Activated naive CD4-positive, alpha-beta T cell treated with anti-CD3 and anti-CD28 coated beads, Interleukin-2, amount 50 U/mL, for 72 hours (primary cell): ENCODE measurements around the gene CDNF. TPM values are rescaled to one million over a fixed set of nuclear protein-coding genes. Genes with fewer than 3 reads are reported as not detected.
"Not testable (repeated sequence)": the region's sequence is repeated elsewhere in the genome, so short reads cannot be mapped to it uniquely, and the experiment has no call there.

Experiments used
- ATAC-seq, 2 donors: fragments of 150-1000 bp; cut with Tn5 transposase; 2 replicates each; pipeline ENCODE4 v1.10.0; 2021; ENCODE audit warnings: mild to moderate bottlenecking in 2 of 2, moderate library complexity in 2 of 2
- DNase-seq, 2 donors: peaks; one replicate each; pipeline ENCODE4 v3.0.0; 2021 to 2022; ENCODE audit warnings: low spot score in 2 of 2
- H3K27ac Mint-ChIP-seq, 2 donors: one replicate each; pipeline ENCODE4 v1.8.0; 2022; ENCODE audit warnings: mild to moderate bottlenecking in 2 of 2, mixed read lengths in 2 of 2
- H3K36me3 Mint-ChIP-seq, 2 donors: one replicate each; pipeline ENCODE4 v1.8.0; 2022; ENCODE audit warnings: mixed read lengths in 2 of 2
- H3K9me3 Mint-ChIP-seq, 2 donors: one replicate each; pipeline ENCODE4 v1.8.0; 2022; ENCODE audit warnings: mixed read lengths in 2 of 2
- total RNA-seq, 2 donors: library from RNA; stranded (reverse); gene quantifications; one replicate each; pipeline ENCODE4 v1.2.3, GENCODE V29; 2022

Gene CDNF
- total RNA-seq: 1 to 10 TPM; 1.0 to 3.8 TPM

DNA sequence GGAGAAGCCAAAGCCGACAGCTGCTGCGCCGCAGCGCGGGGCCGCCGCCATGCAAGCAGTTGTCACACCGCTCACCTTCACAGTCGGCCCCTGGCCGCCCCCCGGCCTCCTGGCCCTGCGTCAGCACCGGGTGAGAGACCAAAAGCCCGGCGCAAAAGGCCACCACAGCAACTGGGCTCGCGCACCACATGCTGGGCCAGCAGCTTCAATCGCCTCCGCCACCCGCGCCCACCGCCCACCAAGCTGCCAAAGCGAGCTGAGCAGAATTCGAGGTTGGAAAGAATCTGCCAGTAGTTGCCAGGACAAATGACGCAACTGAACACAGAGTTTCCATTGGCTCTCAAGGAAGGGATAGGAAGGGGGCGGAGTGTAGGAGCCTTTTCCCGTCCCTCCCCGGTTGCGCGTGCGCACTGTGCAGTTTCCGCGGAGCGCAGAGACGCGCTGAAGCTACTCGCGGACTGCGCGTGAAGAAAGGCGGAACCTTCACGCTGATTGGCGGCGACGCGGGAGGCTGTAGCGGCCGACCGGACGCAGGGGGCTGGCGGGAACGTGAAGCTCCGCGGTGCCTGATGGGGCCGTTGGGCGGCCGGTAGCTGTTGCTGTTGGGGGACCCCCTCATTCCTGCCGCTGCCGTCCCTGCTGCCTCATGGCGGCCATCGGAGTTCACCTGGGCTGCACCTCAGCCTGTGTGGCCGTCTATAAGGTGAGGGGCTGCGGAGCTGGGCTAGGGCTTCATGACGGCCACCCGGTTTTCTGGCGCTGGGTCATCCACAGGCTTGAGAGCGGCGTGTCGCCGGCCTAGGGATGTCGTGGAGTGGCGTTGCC is at the start of gene CDNF, which contains the start of the genes HSPA14 and MSANTD7:
TSS of gene CDNF (minus strand) at position 281 of the 825 bp plus-strand sequence. CDS start at position 190, 91 bp downstream.
TSS of gene HSPA14 (plus strand) at position 550 of the 825 bp plus-strand sequence. CDS start at position 647, 97 bp downstream.
TSS of gene MSANTD7 (plus strand) at position 550 of the 825 bp plus-strand sequence. CDS start 3,979 bp downstream, outside the sequence.
- no peaks in the 10 kb centered on the region for H3K9me3 Mint-ChIP-seq
- H3K36me3 Mint-ChIP-seq: peaks cover 32 to 33% of the 10 kb centered on the region in 2 donors
- peak; percentile 94 to 95 for ATAC-seq
- DNase-seq: peak; percentile 99
- H3K27ac Mint-ChIP-seq: peak within 1 kb of the TSS; percentile 98

- ATAC-seq: peak; percentile 62 to 66
- H3K36me3 Mint-ChIP-seq: peaks cover 19% of the 10 kb centered on the region in 2 donors
- no peak overlapping the region for H3K27ac Mint-ChIP-seq
- DNase-seq: no peak
- no peaks in the 10 kb centered on the region for H3K9me3 Mint-ChIP-seq
These were observed 46.2 kb upstream of the CDNF start for GRCh38 chr10:14884082-14884481.

DNA sequence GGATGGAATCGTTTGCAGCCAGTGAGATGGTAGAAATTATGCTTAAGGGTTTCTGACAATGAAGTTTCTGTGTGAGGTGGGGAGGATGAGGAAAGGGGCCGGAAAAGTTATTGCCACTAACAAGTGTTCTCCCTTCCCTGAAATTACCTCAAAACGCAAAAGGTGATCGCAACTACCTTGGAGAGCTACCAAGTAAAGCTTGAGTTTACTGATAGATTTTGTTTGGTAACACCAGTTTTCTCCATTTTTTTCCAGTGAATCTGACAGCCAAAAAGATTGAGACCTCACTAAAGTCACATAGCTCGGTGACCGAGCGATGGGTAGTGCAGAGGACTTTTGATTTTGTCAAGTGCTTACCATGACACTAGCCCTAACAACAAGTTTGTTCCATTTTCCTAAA is 42.4 kb upstream of the CDNF start:
- DNase-seq (no peak), ATAC-seq (no peak)
- Mint-ChIP-seq H3K9me3 (no peaks in the 10 kb centered on the region), H3K27ac (peak overlapping the region in 1 of 2 donors; percentile 82), H3K36me3 (peaks cover 19 to 24% of the 10 kb centered on the region in 2 donors)

- DNase-seq: no peak
- no peaks in the 10 kb centered on the region for H3K9me3 Mint-ChIP-seq
- no peak for ATAC-seq
- peak overlapping the region; percentile 82 to 98 for H3K27ac Mint-ChIP-seq
- peaks cover 19 to 24% of the 10 kb centered on the region in 2 donors for H3K36me3 Mint-ChIP-seq
These were observed 42.0 kb upstream of the CDNF start for GRCh38 chr10:14879928-14880193.

DNA sequence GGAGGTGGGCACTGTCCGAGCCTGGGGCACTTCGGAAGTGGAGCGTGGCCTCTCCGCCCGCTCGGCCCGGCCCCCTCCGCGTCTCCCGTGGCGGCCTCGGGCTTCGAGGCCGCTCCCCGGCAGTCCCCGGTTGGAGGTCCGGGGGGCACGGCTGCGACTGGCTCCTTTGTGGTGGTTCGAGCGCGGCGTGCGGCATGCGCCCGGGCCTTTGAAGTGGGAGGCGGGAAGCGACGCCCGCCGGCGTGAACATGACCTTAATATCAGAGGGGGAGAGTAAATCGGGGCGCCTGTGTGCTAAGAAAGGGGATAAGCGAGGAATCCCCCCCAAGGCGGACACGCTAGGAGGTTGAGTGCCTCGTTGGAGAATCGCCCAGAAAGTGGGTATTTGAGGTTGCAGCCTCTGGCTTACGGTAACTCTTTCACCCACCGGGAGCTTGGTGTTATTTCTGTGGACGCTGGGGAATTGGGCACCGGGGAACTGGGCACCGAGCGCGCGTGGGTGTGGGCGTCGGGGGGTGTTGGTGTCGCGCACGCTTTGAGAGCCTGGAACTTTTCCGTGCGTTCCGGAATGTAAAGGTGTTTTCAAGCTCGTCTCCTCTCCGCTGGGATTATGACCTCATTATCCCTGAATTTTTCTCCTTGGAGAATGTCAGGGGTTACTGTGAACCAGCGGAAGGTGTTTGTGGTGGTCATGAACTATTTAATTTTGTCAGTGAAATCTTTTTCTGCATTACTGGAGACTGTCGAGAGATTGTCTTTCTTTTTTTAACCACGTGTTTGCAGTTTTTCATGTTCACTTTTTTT is 41.5 kb upstream of the CDNF start:
- peaks cover 19 to 24% of the 10 kb centered on the region in 2 donors for H3K36me3 Mint-ChIP-seq
- peak; percentile 2 to 7 for ATAC-seq
- H3K27ac Mint-ChIP-seq: peak overlapping the region; percentile 82 to 98
- DNase-seq: peak in 1 of 2 donors; percentile 31
- no peaks in the 10 kb centered on the region for H3K9me3 Mint-ChIP-seq

DNA sequence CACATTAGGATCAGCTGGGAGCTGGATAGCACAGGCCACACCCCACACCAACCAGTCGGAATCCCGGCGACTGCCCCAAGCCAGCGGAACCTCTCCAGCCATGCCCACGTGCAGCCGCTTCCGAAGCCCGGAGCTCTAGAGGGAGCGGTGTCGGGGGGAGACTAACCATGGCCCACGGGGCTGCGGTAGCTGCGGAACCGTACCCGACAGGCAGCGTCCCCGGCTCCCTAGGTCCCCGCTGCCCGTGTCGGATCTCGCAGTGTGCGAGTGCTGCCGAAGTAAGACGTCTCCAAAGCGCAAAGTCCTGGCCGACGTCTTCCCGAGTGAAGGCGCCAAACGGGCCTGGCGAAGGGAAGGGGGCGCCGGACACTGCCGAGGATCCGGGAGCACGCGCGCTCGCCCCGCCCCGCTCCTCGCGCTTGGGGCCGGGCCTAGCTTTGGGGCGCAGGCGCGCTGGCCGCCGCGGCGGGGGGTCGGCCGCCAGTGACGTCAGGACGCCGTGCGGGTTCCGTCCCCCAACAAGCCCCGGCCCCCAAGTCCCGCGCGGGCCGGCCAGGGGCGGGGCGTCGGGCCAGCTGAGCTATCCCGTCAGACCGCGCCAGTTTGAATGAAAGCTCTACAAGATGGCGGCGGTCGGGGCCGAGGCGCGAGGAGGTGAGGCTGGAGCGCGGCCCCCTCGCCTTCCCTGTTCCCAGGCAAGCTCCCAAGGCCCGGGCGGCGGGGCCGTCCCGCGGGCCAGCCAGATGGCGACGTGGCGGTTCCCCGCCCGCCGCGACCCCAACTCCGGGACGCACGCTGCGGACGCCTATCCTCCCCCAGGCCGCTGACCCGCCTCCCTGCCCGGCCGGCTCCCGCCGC is 40.7 kb upstream of the CDNF start, which contains the start of gene SUV39H2:
TSS of gene SUV39H2 (plus strand) at position 601 of the 858 bp plus-strand sequence. CDS start at position 624, 23 bp downstream.
- Mint-ChIP-seq H3K27ac (peak within 1 kb of the TSS; percentile 82 to 98), H3K36me3 (peaks cover 19 to 24% of the 10 kb centered on the region in 2 donors), H3K9me3 (no peaks in the 10 kb centered on the region)
- DNase-seq (peak; percentile 93 to 95), ATAC-seq (peak; percentile 92 to 97)

DNA sequence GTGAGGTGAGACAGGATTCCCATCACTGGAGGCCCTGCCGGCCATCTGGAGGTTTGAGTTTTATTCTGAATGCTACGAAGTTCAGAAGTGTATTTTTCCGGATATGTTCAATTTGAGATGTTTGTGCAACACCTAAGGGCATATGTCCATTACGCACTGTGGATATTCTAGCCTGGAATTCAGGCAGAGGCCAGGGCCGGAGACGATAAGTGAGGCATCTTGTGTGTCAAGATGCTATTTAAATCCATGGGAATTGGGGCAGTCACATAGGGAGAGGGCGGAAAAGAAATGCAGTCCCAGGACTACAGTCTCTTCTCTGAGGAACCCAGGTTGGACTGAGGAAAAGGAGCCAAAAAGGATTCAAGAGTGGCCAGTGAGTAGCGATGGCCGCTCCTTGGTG is 38.9 kb upstream of the CDNF start:
- H3K36me3 Mint-ChIP-seq: peaks cover 3 to 16% of the 10 kb centered on the region in 2 donors
- DNase-seq (no peak), ATAC-seq (no peak)
- H3K9me3 Mint-ChIP-seq: no peaks in the 10 kb centered on the region
- peak overlapping the region; percentile 82 to 96 for H3K27ac Mint-ChIP-seq

- no peak for DNase-seq
- ATAC-seq: no peak
- H3K27ac Mint-ChIP-seq: no peak overlapping the region
- H3K9me3 Mint-ChIP-seq: no peaks in the 10 kb centered on the region
- peaks cover 0 to 15% of the 10 kb centered on the region in 2 donors for H3K36me3 Mint-ChIP-seq
These were observed 38.1 kb upstream of the CDNF start for GRCh38 chr10:14875941-14876340.

GRCh38 chr10:14873090-14873760 is 35.4 kb upstream of the CDNF start:
- H3K9me3 Mint-ChIP-seq: no peaks in the 10 kb centered on the region
- H3K27ac Mint-ChIP-seq: no peak overlapping the region
- peaks cover 5 to 6% of the 10 kb centered on the region in 2 donors for H3K36me3 Mint-ChIP-seq
- ATAC-seq (no peak), DNase-seq (no peak)

GRCh38 chr10:14864871-14865270 is 27.0 kb upstream of the CDNF start:
- DNase-seq, ATAC-seq, H3K9me3 Mint-ChIP-seq, H3K36me3 Mint-ChIP-seq, H3K27ac Mint-ChIP-seq: not testable (repeated sequence)

- ATAC-seq, H3K36me3 Mint-ChIP-seq, H3K9me3 Mint-ChIP-seq, DNase-seq: not testable (repeated sequence)
- peak overlapping the region in 1 of 2 donors; percentile 44 for H3K27ac Mint-ChIP-seq
These were observed 26.6 kb upstream of the CDNF start for GRCh38 chr10:14864466-14864865.

DNA sequence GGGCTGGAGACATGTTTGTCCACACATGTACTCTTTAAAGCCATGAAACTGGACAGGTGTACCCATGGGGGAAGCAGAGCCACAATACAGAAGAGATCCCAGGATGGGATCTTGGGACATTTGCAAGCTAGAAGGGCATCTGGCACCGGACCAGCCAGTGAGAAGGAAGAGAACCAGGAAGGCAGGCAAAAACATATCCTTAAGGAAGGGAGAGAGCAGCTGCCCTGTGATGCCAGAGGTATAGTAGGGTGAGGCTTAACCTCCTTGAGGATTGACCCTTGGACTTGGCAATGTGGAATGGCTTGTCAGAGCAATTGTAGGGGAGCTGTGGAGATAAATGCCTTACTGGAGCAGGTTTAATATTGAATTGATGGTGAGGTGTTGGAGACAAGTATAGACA is 23.0 kb upstream of the CDNF start:
- Mint-ChIP-seq H3K9me3 (no peaks in the 10 kb centered on the region), H3K27ac (peak overlapping the region; percentile 17 to 69), H3K36me3 (peaks cover 0 to 9% of the 10 kb centered on the region in 2 donors)
- no peak for ATAC-seq
- no peak for DNase-seq

DNA sequence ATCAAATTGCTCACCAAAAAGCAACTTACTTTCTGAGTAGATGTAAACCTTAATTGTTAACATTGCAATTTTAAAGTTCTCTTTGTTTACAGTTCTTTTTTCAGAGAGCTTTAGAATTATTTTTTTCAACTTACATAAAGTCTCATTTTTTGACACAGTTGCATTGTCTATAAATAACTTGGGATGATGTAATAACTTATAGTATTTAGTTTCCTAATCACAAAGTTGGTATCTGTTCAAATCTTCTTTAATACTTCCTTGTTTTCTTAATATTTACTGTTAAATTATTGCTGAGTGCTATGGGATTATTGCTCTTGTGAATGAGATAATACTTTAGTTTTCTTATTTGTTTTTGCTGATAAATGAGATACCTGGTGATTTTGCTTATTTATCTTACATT is 21.9 kb upstream of the CDNF start:
- Mint-ChIP-seq H3K27ac (peak overlapping the region in 1 of 2 donors; percentile 17), H3K36me3 (peaks cover 0 to 9% of the 10 kb centered on the region in 2 donors), H3K9me3 (no peaks in the 10 kb centered on the region)
- DNase-seq (no peak), ATAC-seq (no peak)

DNA sequence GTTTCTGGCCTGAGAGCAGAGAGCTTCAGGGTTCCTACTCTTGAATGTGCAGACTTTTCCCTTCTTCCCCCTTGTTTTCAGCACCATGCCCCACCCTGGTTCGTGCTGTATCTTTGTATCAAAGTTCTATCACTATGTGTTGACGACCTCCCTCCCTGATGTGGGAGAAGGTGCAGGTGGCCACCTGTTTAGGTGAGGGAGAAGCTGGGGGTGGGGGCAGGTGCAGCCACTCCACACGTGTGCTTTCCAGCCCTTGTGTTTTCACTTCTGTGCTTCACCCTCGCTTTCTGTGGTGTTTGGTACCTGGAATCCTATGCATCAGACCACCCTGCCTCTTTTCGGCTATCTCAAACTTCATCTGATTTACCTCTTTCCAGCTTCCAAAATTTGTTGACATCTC is 21.2 kb upstream of the CDNF start:
- Mint-ChIP-seq H3K27ac (peak overlapping the region in 1 of 2 donors; percentile 3), H3K36me3 (peaks cover 0 to 9% of the 10 kb centered on the region in 2 donors), H3K9me3 (no peaks in the 10 kb centered on the region)
- no peak for ATAC-seq
- DNase-seq: no peak

DNA sequence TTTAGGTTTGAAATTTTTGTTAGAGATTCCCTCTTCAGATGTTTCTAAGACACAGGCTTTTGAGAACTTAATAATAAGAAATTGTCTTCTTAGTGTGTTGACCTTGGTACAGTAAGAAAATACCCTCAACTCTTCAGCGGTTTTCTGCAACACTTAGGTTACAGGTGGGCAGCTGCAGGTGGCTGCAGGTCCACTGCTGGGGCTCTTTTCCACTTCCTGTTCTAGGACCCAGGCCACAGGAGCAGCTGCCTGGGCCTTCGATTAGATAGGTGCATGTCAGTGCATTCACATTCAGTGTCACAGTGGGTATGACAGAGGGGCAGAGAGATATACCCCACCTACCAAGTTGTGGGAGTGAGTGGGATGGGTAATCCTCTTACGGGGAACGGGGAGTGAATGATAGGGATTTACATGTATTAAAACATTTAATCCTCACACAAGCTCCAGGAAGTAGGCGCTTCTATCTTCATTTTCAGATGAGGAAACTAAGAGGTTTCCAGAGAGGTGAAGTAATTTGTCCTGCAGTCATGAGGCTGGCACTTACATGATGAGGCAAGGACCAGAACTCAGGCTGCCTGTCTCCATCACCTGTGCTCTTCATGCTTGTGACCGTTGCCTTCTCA is 20.6 kb upstream of the CDNF start:
- H3K36me3 Mint-ChIP-seq: peaks cover 0 to 9% of the 10 kb centered on the region in 2 donors

More for the DNA sequence above, 20.6 kb upstream of the CDNF start:
- no peak overlapping the region for H3K27ac Mint-ChIP-seq
- H3K9me3 Mint-ChIP-seq: no peaks in the 10 kb centered on the region
- ATAC-seq: no peak
- no peak for DNase-seq
